ENCODE data around the gene ZBTB20. TPM values are rescaled to one million over a fixed set of nuclear protein-coding genes. Genes with fewer than 3 reads are reported as not detected.

The ZBTB20 gene
- total RNA-seq, 1 donor from 2014 or later = 27.5 TPM

DNA sequence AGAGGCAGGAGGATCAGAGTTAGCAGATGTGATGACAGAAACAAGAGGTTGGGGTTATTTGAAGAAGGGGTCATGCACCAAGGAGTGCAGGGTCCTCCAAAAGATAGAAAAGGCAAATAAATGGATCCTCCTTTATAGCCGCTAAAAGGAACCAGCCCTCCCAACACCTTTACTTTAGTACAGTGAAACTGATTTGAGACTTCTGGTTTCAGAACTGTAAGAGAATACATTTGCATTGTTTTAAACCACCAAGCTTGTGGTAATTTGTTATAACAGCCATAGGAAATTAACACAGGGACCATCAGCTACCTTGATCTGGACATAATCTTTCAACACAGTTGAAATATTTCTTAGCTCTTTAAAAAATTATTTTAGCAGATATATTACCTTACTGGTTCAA is 686.6 kb downstream of the ZBTB20 start:
- TF ChIP-seq, protein P1, sequence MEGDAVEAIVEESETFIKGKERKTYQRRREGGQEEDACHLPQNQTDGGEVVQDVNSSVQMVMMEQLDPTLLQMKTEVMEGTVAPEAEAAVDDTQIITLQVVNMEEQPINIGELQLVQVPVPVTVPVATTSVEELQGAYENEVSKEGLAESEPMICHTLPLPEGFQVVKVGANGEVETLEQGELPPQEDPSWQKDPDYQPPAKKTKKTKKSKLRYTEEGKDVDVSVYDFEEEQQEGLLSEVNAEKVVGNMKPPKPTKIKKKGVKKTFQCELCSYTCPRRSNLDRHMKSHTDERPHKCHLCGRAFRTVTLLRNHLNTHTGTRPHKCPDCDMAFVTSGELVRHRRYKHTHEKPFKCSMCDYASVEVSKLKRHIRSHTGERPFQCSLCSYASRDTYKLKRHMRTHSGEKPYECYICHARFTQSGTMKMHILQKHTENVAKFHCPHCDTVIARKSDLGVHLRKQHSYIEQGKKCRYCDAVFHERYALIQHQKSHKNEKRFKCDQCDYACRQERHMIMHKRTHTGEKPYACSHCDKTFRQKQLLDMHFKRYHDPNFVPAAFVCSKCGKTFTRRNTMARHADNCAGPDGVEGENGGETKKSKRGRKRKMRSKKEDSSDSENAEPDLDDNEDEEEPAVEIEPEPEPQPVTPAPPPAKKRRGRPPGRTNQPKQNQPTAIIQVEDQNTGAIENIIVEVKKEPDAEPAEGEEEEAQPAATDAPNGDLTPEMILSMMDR (IDR thresholded peaks at IDR 0.05; ENCODE audit: partially characterized antibody, unreplicated experiment) = no peak
- DNase-seq = no peak
- H3K4me3 Mint-ChIP-seq (ENCODE audit: unreplicated experiment) = no peak overlapping the region
- H3K27ac Mint-ChIP-seq (ENCODE audit: unreplicated experiment) = no peak overlapping the region
- H3K4me1 Mint-ChIP-seq (ENCODE audit: low read depth, unreplicated experiment) = no peaks in the 10 kb centered on the region
- H3K36me3 Mint-ChIP-seq (ENCODE audit: unreplicated experiment) = no peaks in the 10 kb centered on the region
- H3K9me3 Mint-ChIP-seq (ENCODE audit: unreplicated experiment) = no peaks in the 10 kb centered on the region
- no peaks in the 10 kb centered on the region for H3K27me3 Mint-ChIP-seq (ENCODE audit: unreplicated experiment)

DNA sequence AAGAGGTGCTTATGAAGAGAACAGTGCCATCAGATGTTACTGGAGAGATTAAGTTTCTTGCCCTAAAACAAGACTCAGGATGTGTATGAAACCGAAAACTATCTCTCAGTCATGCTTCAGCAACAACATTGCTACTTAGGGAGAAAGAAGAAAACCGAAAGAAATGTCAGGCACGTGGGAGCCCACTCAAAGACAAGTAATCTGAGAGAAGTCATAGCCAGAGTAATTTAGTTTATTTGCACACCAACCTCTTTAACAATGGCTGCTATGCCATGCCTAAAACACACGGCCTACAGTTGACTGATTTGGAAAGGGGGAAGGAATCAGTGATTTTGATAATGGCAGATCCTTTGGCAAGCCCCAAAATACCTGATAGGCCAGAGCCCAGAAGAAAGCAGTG is 690.3 kb downstream of the ZBTB20 start:
- H3K36me3 Mint-ChIP-seq (ENCODE audit: unreplicated experiment) = no peaks in the 10 kb centered on the region
- DNase-seq = no peak
- no peak overlapping the region for H3K4me3 Mint-ChIP-seq (ENCODE audit: unreplicated experiment)
- no peaks in the 10 kb centered on the region for H3K27me3 Mint-ChIP-seq (ENCODE audit: unreplicated experiment)
- no peak overlapping the region for H3K27ac Mint-ChIP-seq (ENCODE audit: unreplicated experiment)
- peaks cover 2% of the 10 kb centered on the region for H3K9me3 Mint-ChIP-seq (ENCODE audit: unreplicated experiment)
- peaks cover 8% of the 10 kb centered on the region for H3K4me1 Mint-ChIP-seq (ENCODE audit: low read depth, unreplicated experiment)
- TF ChIP-seq, protein P1 (IDR thresholded peaks at IDR 0.05; ENCODE audit: partially characterized antibody, unreplicated experiment) = no peak

DNA sequence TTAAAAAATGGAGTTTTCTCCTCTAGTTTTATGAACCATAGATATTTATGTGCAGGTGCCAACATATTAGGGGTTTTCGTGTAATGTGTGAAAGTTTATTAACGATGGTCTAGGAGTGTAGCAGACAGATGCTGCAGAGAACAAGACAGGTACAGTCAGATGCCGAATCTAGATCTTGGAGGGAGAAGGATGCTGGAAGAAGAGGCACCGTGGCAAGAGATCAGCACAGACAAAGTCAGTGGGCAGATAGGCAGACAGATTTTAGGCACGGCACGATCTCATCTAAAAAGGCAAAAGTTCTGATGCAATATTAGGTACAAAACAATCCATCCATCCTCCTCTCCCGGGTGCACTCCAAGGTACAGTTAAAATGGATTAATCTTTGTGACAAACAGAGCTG is 691.7 kb downstream of the ZBTB20 start:
- Mint-ChIP-seq H3K4me3 (ENCODE audit: unreplicated experiment) (no peak overlapping the region), H3K4me1 (ENCODE audit: low read depth, unreplicated experiment) (peaks cover 15% of the 10 kb centered on the region), H3K27me3 (ENCODE audit: unreplicated experiment) (no peaks in the 10 kb centered on the region), H3K9me3 (ENCODE audit: unreplicated experiment) (peaks cover 2% of the 10 kb centered on the region), H3K36me3 (ENCODE audit: unreplicated experiment) (no peaks in the 10 kb centered on the region), H3K27ac (ENCODE audit: unreplicated experiment) (no peak overlapping the region)
- TF ChIP-seq, protein P1 (IDR thresholded peaks at IDR 0.05; ENCODE audit: partially characterized antibody, unreplicated experiment) = no peak
- no peak for DNase-seq

- no peak overlapping the region for H3K4me3 Mint-ChIP-seq (ENCODE audit: unreplicated experiment)
- H3K4me1 Mint-ChIP-seq (ENCODE audit: low read depth, unreplicated experiment) = peaks cover 15% of the 10 kb centered on the region
- H3K36me3 Mint-ChIP-seq (ENCODE audit: unreplicated experiment) = no peaks in the 10 kb centered on the region
- peak; percentile 60 for DNase-seq
- H3K27ac Mint-ChIP-seq (ENCODE audit: unreplicated experiment) = no peak overlapping the region
- TF ChIP-seq, protein P1 (IDR thresholded peaks at IDR 0.05; ENCODE audit: partially characterized antibody, unreplicated experiment) = no peak
- no peaks in the 10 kb centered on the region for H3K27me3 Mint-ChIP-seq (ENCODE audit: unreplicated experiment)
- peaks cover 2% of the 10 kb centered on the region for H3K9me3 Mint-ChIP-seq (ENCODE audit: unreplicated experiment)
Observed at GRCh38 chr3:114454551-114455251, 692.4 kb downstream of the ZBTB20 start.

- H3K4me3 Mint-ChIP-seq (ENCODE audit: unreplicated experiment) = no peak overlapping the region
- TF ChIP-seq, protein P1 (IDR thresholded peaks at IDR 0.05; ENCODE audit: partially characterized antibody, unreplicated experiment) = no peak
- no peaks in the 10 kb centered on the region for H3K36me3 Mint-ChIP-seq (ENCODE audit: unreplicated experiment)
- H3K27ac Mint-ChIP-seq (ENCODE audit: unreplicated experiment) = peak overlapping the region; percentile 92
- peaks cover 2% of the 10 kb centered on the region for H3K9me3 Mint-ChIP-seq (ENCODE audit: unreplicated experiment)
- no peaks in the 10 kb centered on the region for H3K27me3 Mint-ChIP-seq (ENCODE audit: unreplicated experiment)
- H3K4me1 Mint-ChIP-seq (ENCODE audit: low read depth, unreplicated experiment) = peaks cover 15% of the 10 kb centered on the region
- DNase-seq = no peak
Observed at GRCh38 chr3:114453361-114453780, 693.7 kb downstream of the ZBTB20 start.
